Measurements from ENCODE around the gene XKRX. TPM values are rescaled to one million over a fixed set of nuclear protein-coding genes. Genes with fewer than 3 reads are reported as not detected.

Gene XKRX
- 0.38 TPM for polyA plus RNA-seq (2012; ENCODE audit: missing spikeins)

DNA sequence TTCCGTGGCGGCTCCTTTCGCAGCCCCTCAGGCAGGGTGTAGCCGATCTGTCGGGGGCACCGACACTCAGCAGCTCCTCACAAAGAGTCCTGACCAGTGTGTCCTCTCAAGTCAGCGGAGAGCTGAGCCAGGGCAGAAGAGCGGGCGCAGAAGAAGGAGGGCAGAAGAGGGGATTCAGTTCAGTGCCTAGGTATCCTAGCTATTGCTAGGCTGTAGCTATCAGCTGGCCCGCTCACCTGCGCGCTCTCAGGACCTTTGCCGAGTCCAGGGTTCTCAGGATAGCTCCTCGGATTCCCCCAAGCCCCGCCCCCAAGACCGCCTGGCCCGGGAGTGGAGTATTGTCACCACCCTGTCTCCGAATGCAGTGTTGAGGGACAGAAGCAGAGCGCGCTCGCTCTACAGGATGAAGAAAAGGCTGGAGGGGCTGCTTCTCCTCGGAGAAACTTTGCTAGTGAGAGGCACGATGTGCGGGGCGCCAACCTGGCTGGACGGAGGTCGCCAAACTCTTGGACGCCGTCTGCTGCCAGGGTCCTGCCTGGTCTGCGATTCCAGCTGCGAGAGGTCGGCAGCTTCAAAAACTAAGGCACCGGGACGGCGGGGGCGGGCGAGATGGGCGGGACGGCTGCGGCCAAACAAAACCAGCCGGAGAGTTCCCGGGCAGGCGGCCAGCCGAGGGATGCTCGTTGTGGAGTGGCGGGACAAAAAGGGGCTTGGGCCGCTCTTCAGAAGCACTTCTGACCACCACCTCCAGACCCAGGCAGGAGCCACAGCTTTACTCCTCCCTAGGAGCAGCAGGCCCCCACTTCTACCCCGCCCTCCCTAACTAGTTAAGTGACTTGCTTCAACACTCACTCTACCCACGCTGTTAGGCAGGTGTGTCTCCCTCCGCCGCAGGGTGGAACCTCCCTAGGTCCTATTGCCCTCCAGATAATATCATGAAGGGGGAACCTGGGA is at the start of gene XKRX:
Gene XKRX (minus strand): TSS at position 258 of the 954 bp plus-strand sequence. CDS start 613 bp downstream, outside the sequence.
- peak; percentile 34 for DNase-seq (ENCODE audit: insufficient read length)
- TF ChIP-seq POLR2A (IDR thresholded peaks at IDR 0.05; ENCODE audit: low read depth, low read length) (no peak), TAF1 (IDR thresholded peaks at IDR 0.05; ENCODE audit: borderline replicate concordance, low read depth, low read length) (no peak), POLR2AphosphoS5 (IDR thresholded peaks at IDR 0.05; ENCODE audit: low read depth, low read length) (no peak)
- FAIRE-seq = peak; percentile 68

DNA sequence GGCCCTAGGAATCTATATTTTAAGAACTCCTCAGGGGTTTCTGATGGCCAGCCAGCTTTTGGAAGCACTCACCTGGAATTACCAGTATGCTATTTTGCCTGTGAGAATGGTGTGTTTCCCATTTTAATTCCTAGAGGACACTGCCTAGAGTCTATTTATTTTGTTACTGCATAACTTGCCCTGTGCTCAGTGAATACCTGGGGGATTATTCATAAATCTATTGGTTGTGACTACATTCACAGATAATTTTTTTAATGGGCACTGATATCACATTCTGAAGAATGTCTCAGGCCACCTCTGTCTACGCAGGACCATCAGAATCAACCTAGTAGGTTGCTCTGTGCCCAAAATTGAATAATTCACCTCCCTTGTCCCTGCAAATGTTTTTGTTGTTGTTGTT is 47.5 kb upstream of the XKRX start:
- TF ChIP-seq POLR2A (IDR thresholded peaks at IDR 0.05; ENCODE audit: low read depth, low read length) (no peak), TAF1 (IDR thresholded peaks at IDR 0.05; ENCODE audit: borderline replicate concordance, low read depth, low read length) (no peak), POLR2AphosphoS5 (IDR thresholded peaks at IDR 0.05; ENCODE audit: low read depth, low read length) (no peak)

DNA sequence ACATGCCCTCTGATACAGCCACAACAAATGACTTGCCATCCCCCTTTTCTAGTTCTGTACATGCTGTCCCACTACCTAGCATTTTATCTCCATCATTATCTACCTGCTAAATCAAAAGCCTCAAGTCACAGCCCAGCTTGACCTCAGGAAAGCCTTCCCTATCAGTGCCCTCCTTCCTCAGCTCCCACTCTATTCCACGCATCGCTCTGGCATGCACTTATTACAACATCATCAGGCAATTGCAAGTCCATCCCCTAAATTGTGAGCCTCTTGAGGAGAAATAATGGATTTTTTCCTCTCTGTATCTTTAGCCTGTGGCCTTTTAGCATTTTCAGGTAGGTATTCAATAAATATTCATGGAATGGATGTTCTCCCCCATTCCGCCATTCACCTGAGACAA is 46.5 kb upstream of the XKRX start:
- TF ChIP-seq TAF1 (IDR thresholded peaks at IDR 0.05; ENCODE audit: borderline replicate concordance, low read depth, low read length) (no peak), POLR2A (IDR thresholded peaks at IDR 0.05; ENCODE audit: low read depth, low read length) (no peak), POLR2AphosphoS5 (IDR thresholded peaks at IDR 0.05; ENCODE audit: low read depth, low read length) (no peak)
- FAIRE-seq = no peak
- DNase-seq (ENCODE audit: insufficient read length) = no peak

More for the DNA sequence above, 47.5 kb upstream of the XKRX start:
- FAIRE-seq = no peak
- no peak for DNase-seq (ENCODE audit: insufficient read length)

DNA sequence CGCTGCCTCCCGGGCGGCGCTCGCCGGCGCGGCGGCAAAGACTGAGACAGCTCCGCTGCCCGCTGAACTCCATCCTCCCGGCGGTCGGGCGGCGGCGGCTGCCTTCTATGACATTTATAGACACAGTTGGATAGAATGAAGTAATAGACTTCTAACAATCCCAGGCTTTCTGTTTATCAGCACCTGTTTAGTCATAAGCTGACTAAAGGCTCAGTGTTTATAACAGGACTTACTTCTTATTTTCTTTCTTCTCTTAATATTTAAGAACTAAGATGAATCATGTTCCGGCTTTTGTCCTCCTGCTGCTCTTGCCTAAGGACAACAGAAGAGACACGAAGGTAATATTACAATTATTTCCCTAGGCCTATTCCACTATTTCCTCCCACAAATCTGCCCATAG is 44.7 kb upstream of the XKRX start:
- FAIRE-seq = no peak
- TF ChIP-seq POLR2A (IDR thresholded peaks at IDR 0.05; ENCODE audit: low read depth, low read length) = no peak
- no peak for TF ChIP-seq TAF1 (IDR thresholded peaks at IDR 0.05; ENCODE audit: borderline replicate concordance, low read depth, low read length)
- no peak for TF ChIP-seq POLR2AphosphoS5 (IDR thresholded peaks at IDR 0.05; ENCODE audit: low read depth, low read length)
- no peak for DNase-seq (ENCODE audit: insufficient read length)

DNA sequence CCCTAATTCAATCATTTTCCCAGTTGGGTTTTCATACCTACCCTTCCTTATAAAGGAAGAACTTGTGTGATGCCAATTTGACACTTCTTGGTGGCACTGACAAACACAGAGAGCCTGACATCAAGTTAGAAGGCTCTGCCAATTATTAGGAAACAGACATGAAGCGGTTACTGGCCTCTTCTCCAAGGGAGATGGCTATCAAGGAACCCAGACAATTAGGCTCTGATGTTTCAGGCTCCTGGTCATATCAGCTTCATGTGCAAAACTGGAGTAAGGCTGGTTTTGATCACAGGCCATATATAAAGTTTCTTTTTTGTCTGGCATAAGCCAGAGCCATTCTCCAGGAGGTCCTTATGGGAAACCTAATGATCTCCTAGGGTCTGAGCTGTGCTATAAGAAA is 41.2 kb upstream of the XKRX start:
- FAIRE-seq (no peak), DNase-seq (ENCODE audit: insufficient read length) (no peak)
- no peak for TF ChIP-seq POLR2A (IDR thresholded peaks at IDR 0.05; ENCODE audit: low read depth, low read length)
- TF ChIP-seq TAF1 (IDR thresholded peaks at IDR 0.05; ENCODE audit: borderline replicate concordance, low read depth, low read length) = no peak
- no peak for TF ChIP-seq POLR2AphosphoS5 (IDR thresholded peaks at IDR 0.05; ENCODE audit: low read depth, low read length)

DNA sequence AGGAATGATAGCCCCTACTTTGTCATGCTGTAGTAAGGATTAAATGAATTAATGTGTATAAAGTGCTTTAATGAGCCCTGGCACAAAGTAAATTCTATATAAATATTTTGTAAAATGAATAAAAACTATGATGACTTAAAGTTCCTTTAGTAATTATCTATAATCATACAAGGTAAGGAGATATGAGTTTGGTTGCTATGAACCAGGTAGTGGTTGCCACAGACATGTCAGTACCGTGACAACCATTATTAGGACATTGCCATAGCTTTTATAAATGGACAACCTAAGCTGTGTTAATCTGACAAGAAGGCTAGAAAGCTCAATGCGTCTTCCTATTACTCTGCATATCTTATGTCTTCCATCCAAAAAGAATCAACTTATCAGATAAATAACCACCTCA is 40.7 kb upstream of the XKRX start, which contains the start of gene ARL13A:
Gene ARL13A (plus strand): TSS at position 301 of the 400 bp plus-strand sequence. CDS start 3,982 bp downstream, outside the sequence.
- no peak for DNase-seq (ENCODE audit: insufficient read length)
- FAIRE-seq = no peak
- TF ChIP-seq POLR2A (IDR thresholded peaks at IDR 0.05; ENCODE audit: low read depth, low read length) = no peak
- no peak for TF ChIP-seq POLR2AphosphoS5 (IDR thresholded peaks at IDR 0.05; ENCODE audit: low read depth, low read length)
- no peak for TF ChIP-seq TAF1 (IDR thresholded peaks at IDR 0.05; ENCODE audit: borderline replicate concordance, low read depth, low read length)

DNA sequence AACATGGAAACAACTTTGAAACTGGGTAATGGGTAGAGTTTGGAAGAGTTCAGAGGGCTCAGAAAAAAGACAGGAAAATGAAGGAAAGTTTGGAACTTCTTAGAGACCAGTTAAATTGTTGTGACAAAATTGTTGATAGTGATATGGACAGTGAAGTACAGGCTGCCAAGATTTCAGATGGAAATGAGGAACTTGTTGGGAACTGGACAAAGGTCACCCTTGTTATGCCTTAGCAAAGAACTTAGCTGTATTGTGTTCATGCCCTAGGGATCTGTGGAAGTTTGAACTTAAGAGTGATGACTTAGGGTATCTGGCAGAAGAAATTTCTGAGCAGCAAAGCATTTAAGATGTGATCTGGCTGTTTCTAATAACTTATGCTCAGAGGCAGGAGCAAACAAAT is 35.6 kb upstream of the XKRX start:
- FAIRE-seq = no peak
- DNase-seq (ENCODE audit: insufficient read length) = no peak
- TF ChIP-seq POLR2AphosphoS5 (IDR thresholded peaks at IDR 0.05; ENCODE audit: low read depth, low read length) = no peak
- no peak for TF ChIP-seq TAF1 (IDR thresholded peaks at IDR 0.05; ENCODE audit: borderline replicate concordance, low read depth, low read length)
- no peak for TF ChIP-seq POLR2A (IDR thresholded peaks at IDR 0.05; ENCODE audit: low read depth, low read length)

DNA sequence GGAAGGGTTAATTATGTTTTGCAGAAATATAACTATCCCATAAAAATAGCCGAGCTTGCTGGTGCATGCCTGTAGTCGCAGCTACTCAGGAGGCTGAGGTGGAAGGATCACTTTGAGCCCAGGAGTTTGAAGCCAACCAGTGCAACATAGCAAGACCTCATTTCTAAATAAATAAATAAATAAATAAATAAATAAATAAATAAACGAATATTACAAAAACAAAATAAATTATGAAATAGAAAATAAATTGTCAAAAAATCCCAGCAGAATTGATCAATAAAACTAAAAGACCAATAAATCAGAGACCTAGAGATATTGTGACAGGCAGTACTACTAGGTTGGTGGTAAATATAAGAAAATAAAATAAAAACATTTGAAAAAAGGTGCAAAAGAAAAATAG is 34.1 kb upstream of the XKRX start:
- TF ChIP-seq TAF1 (IDR thresholded peaks at IDR 0.05; ENCODE audit: borderline replicate concordance, low read depth, low read length) (no peak), POLR2AphosphoS5 (IDR thresholded peaks at IDR 0.05; ENCODE audit: low read depth, low read length) (no peak), POLR2A (IDR thresholded peaks at IDR 0.05; ENCODE audit: low read depth, low read length) (no peak)
- DNase-seq (ENCODE audit: insufficient read length) = no peak
- no peak for FAIRE-seq

DNA sequence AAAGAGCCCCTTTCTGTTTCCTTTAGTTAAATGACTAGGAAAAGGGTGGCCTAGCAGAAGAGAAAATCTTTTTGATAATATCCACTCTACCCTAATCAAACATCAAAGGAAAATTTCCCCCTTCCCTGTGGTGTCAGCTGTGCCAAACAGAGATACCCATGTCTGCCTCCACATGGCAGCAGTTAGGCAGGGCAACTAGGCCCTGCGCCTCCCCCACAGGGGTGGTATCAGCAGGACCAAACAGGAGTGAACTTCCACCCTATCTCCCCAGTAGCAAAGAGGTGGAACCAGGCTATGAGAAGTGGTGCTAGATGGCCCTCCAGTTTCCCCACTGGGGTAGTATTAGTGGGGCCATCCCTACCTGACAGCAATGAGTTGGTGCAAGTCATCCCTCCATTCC is 19.8 kb upstream of the XKRX start:
- DNase-seq (ENCODE audit: insufficient read length) (no peak), FAIRE-seq (no peak)
- TF ChIP-seq TAF1 (IDR thresholded peaks at IDR 0.05; ENCODE audit: borderline replicate concordance, low read depth, low read length) (no peak), POLR2AphosphoS5 (IDR thresholded peaks at IDR 0.05; ENCODE audit: low read depth, low read length) (no peak), POLR2A (IDR thresholded peaks at IDR 0.05; ENCODE audit: low read depth, low read length) (no peak)

DNA sequence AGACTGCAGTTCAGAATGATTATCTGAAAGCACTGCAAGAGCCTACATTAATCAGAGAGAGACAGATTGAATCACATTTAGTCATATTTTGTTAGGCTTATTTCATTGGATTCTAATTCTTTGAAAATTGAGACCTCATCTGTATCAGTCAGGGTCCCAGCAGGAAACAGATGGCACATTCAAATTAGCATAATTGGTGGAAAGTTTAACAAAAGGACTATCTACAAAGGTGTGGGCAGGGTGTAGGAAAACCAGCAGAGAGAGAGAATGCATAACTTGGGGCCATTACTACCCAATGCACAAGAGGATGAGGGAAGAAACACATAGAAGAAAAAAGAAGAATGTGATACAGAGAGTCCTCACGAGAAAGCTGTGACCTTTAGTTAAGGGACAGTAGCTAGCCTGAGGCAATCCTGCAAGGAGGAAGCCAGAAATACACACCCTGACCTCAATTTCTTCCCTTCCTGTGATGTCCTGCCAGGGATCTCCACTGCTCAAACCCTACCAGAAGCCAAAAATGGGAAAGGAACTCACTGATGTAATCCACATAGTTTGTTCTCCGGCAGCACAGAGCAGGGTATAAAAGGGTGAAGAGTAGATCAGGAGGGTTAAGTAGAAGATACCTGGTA is 17.7 kb upstream of the XKRX start:
- no peak for FAIRE-seq
- no peak for DNase-seq (ENCODE audit: insufficient read length)
- no peak for TF ChIP-seq POLR2AphosphoS5 (IDR thresholded peaks at IDR 0.05; ENCODE audit: low read depth, low read length)
- no peak for TF ChIP-seq POLR2A (IDR thresholded peaks at IDR 0.05; ENCODE audit: low read depth, low read length)
- no peak for TF ChIP-seq TAF1 (IDR thresholded peaks at IDR 0.05; ENCODE audit: borderline replicate concordance, low read depth, low read length)

DNA sequence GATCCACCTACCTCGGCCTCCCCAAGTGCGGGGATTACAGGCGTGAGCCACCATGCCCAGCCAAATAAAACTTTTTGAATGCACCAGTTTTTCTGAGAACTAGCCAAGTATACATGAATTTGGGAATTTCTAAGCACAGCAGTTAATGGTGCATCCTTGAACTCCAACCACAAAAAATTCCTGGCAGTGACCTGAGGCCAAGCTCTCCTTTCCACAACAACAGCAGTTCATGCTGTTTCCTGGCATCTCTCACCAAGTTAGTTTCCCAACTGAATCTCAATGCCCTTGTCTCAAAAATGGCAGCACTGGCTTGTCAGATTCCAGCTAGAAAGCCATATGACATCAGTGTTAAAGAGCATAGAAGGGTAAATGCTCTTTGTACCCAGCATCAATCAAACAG is 15.9 kb upstream of the XKRX start:
- TF ChIP-seq POLR2AphosphoS5 (IDR thresholded peaks at IDR 0.05; ENCODE audit: low read depth, low read length) (no peak), TAF1 (IDR thresholded peaks at IDR 0.05; ENCODE audit: borderline replicate concordance, low read depth, low read length) (no peak), POLR2A (IDR thresholded peaks at IDR 0.05; ENCODE audit: low read depth, low read length) (no peak)
- FAIRE-seq (no peak), DNase-seq (ENCODE audit: insufficient read length) (no peak)

Data from GM12892 (cell line).